ENCODE measurements around the gene DCLK2.
A peak's percentile ranks its signal among the peaks of the same experiment; 100 is the strongest.

Gene DCLK2

DNA sequence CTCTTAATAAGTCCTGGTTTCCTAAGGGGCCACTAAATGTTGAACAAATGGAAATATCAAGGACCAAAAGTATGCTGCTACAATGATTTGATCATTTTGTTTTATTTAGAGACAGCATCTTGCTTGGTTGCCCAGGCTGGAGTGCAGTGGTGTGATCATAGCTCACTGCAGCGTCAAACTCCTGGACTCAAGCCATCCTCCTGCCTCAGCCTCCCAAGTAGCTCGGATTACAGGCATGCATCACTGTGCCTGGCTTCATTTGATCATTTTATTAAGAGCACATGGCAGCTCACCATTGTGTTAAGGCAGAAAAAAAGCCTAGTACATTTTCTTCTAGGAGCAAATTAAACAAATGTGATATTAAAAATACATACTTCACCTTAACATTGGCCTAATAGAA, 52.7 kb downstream of the DCLK2 start:
- H3K27me3 ChIP-seq, result no peaks in the 10 kb centered on the region
- no peaks in the 10 kb centered on the region for H4K20me1 ChIP-seq
- H3K27ac ChIP-seq, result no peak overlapping the region
- H3K4me3 ChIP-seq, result no peak overlapping the region
- TF ChIP-seq Cebpa-rat (IDR thresholded peaks at IDR 0.05), result no peak
- H3K9ac ChIP-seq, result no peak overlapping the region
- no peak overlapping the region for H3K4me2 ChIP-seq
- H3K9me3 ChIP-seq (replicated peaks in 1 of 11), result peaks cover 0 to 7% (median 0%) of the 10 kb centered on the region in 11 experiments; a peak in 2 of 22 replicates
- H3K4me1 ChIP-seq, result peaks cover 29 to 41% (median 36%) of the 10 kb centered on the region in 10 experiments
- 0 out of 22 replicates have a peak, but pooled peaks cover 0 to 3% (median 0%) of the 10 kb centered on the region in 11 experiments for H3K36me3 ChIP-seq

- Histone ChIP-seq H4K20me1 (no peaks in the 10 kb centered on the region), H3K4me3 (no peak overlapping the region), H3K9me3 (replicated peaks in 1 of 11) (peaks cover 0 to 7% (median 0%) of the 10 kb centered on the region in 11 experiments; a peak in 2 of 22 replicates), H3K4me1 (peaks cover 30 to 41% (median 34%) of the 10 kb centered on the region in 10 experiments), H3K36me3 (0 out of 22 replicates have a peak, but pooled peaks cover 0 to 3% (median 0%) of the 10 kb centered on the region in 11 experiments), H3K27me3 (no peaks in the 10 kb centered on the region), H3K27ac (no peak overlapping the region), H3K4me2 (no peak overlapping the region), H3K9ac (no peak overlapping the region)
- TF ChIP-seq Cebpa-rat (IDR thresholded peaks at IDR 0.05), result no peak
Observed at GRCh38 chr4:150131581-150132228, 53.5 kb downstream of the DCLK2 start.

DNA sequence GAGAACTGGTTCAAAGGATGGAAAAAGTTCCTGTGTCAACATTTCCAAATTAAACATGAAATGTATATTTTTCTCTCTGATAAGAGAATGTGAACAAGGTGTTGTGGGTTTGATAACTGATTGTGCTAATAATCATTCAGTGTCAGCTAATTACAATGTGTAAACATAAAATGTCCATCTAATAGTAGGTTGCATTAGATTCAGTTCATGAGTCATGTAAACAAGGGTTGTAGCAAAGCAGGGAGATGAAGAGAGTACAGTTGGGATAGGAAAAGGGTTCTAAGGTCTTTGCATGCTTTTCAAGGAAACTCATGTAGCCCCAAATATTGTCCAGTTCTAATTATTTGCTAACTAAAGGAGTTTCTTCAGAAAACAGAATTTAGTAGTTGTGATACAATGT, 55.4 kb downstream of the DCLK2 start:
- 0 out of 22 replicates have a peak, but pooled peaks cover 0 to 3% (median 0%) of the 10 kb centered on the region in 11 experiments for H3K36me3 ChIP-seq
- no peak overlapping the region for H3K9ac ChIP-seq
- H3K27me3 ChIP-seq, result no peaks in the 10 kb centered on the region
- no peak overlapping the region for H3K27ac ChIP-seq
- no peak overlapping the region for H3K4me3 ChIP-seq
- H3K4me2 ChIP-seq, result no peak overlapping the region
- TF ChIP-seq Cebpa-rat (IDR thresholded peaks at IDR 0.05), result no peak
- peaks cover 0 to 7% (median 0%) of the 10 kb centered on the region in 11 experiments; a peak in 2 of 22 replicates for H3K9me3 ChIP-seq (replicated peaks in 1 of 11)
- H4K20me1 ChIP-seq, result no peaks in the 10 kb centered on the region
- H3K4me1 ChIP-seq, result peaks cover 12 to 26% (median 20%) of the 10 kb centered on the region in 10 experiments

DNA sequence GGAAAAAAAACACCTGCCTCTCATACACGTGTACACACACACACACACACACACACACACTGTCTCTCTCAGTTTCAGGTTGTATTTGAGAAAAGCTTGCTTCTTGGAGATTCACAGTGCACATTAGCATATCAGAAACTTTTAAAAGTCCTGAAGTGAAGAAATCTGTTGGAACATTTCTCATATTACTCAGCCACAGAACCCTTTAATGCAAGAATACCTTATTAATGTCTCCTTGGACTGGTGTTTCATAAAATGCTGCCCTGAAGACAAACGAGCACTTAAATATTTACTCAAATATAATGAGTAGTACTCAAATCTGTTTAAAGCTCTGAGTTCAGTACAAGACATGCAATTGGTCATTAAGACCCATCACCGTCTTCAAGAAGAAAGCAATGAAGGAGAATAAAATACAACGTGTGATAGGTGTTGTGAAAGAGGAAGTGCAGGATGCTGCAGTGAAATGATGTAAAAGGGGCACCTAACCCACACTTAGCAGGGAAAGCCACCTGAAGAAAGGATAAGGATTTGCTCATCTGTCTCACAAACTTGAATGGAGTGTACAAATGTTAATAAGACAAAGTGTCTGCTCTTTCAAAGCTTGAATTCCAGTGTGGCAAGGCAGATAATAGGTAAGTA, 57.0 kb downstream of the DCLK2 start:
- Histone ChIP-seq H3K27ac (no peak overlapping the region), H3K9me3 (replicated peaks in 1 of 11) (peaks cover 0 to 7% (median 0%) of the 10 kb centered on the region in 11 experiments; a peak in 1 of 22 replicates), H3K4me3 (no peak overlapping the region), H3K9ac (no peak overlapping the region), H3K4me1 (peaks cover 8 to 25% (median 20%) of the 10 kb centered on the region in 10 experiments; a peak in 17 of 20 replicates), H4K20me1 (no peaks in the 10 kb centered on the region), H3K4me2 (peak overlapping the region in 3 of 11 experiments; percentile 44 to 56 (median 47); a peak in 3 of 22 replicates), H3K36me3 (0 out of 22 replicates have a peak, but pooled peaks cover 0 to 3% (median 0%) of the 10 kb centered on the region in 11 experiments), H3K27me3 (no peaks in the 10 kb centered on the region)
- no peak for TF ChIP-seq Cebpa-rat (IDR thresholded peaks at IDR 0.05)

DNA sequence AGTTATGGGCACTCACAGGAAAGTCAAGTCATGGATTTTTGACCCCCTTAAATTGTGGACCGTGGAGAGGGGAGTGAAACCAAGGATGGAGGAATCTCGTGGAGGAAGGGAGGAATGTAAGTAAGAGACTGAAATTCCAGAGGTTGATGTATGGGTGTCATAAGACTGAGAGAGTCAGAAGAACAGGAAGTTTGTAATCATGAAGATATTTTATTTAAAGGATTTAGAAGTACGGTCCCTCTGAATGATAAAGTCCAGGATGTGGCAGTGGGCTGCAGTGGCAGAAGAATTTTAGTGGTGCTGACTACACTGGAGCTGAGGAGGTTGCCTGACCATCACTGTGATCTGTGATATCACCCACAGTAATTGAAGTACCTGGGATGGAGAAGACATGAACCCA, 57.8 kb downstream of the DCLK2 start:
- no peaks in the 10 kb centered on the region for H3K27me3 ChIP-seq
- H3K27ac ChIP-seq, result no peak overlapping the region
- H3K4me1 ChIP-seq, result peaks cover 8 to 33% (median 21%) of the 10 kb centered on the region in 10 experiments; a peak in 17 of 20 replicates
- 0 out of 22 replicates have a peak, but pooled peaks cover 0 to 3% (median 0%) of the 10 kb centered on the region in 11 experiments for H3K36me3 ChIP-seq
- H3K4me3 ChIP-seq, result no peak overlapping the region
- H3K9me3 ChIP-seq (replicated peaks in 1 of 11), result peaks cover 0 to 7% (median 0%) of the 10 kb centered on the region in 11 experiments; a peak in 1 of 22 replicates
- no peak for TF ChIP-seq Cebpa-rat (IDR thresholded peaks at IDR 0.05)
- H3K9ac ChIP-seq, result no peak overlapping the region
- H4K20me1 ChIP-seq, result no peaks in the 10 kb centered on the region
- peak overlapping the region in 6 of 11 experiments; percentile 4 to 56 (median 29); a peak in 9 of 22 replicates for H3K4me2 ChIP-seq

DNA sequence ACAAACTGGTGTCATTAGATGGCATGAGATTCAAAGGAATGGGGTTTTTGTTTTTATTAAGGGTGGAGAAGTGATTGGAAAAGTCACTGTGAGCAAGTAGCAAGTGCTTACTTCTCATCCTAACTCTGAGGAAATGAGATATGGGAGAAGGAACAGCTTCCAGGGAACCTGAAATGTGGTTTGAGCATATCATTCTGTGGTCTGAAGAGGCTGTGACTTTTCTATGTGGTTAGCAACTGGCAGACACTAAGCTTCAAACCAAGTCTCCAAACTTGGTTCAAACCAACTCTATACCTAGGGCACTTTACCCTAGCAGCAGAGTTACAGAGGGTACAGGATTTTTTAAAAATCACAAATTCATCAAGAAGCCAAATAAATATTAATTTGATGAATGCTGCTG, 58.2 kb downstream of the DCLK2 start:
- H3K4me2 ChIP-seq, result peak overlapping the region in 8 of 11 experiments; percentile 4 to 56 (median 24); a peak in 13 of 22 replicates

GRCh38 chr4:150139297-150139865, 61.1 kb downstream of the DCLK2 start:
- Histone ChIP-seq H3K36me3 (peaks cover 0 to 9% (median 0%) of the 10 kb centered on the region in 11 experiments; a peak in 3 of 22 replicates), H3K4me1 (peaks cover 8 to 40% (median 21%) of the 10 kb centered on the region in 10 experiments; a peak in 17 of 20 replicates), H3K9me3 (replicated peaks in 1 of 11) (peaks cover 13 to 21% (median 18%) of the 10 kb centered on the region in 11 experiments; a peak in 20 of 22 replicates), H3K27ac (no peak overlapping the region), H3K4me2 (no peak overlapping the region), H3K9ac (no peak overlapping the region), H4K20me1 (no peaks in the 10 kb centered on the region), H3K4me3 (no peak overlapping the region), H3K27me3 (no peaks in the 10 kb centered on the region)
- no peak for TF ChIP-seq Cebpa-rat (IDR thresholded peaks at IDR 0.05)

More for the DNA sequence above, 58.2 kb downstream of the DCLK2 start:
- no peak for TF ChIP-seq Cebpa-rat (IDR thresholded peaks at IDR 0.05)
- Histone ChIP-seq H3K4me3 (no peak overlapping the region), H3K27ac (no peak overlapping the region), H3K27me3 (no peaks in the 10 kb centered on the region), H3K4me1 (peaks cover 8 to 38% (median 21%) of the 10 kb centered on the region in 10 experiments; a peak in 17 of 20 replicates), H4K20me1 (no peaks in the 10 kb centered on the region), H3K9ac (no peak overlapping the region), H3K9me3 (replicated peaks in 1 of 11) (peaks cover 0 to 7% (median 0%) of the 10 kb centered on the region in 11 experiments; a peak in 1 of 22 replicates), H3K36me3 (0 out of 22 replicates have a peak, but pooled peaks cover 0 to 3% (median 0%) of the 10 kb centered on the region in 11 experiments)

GRCh38 chr4:150140774-150141400, 62.6 kb downstream of the DCLK2 start:
- H3K27me3 ChIP-seq, result no peaks in the 10 kb centered on the region
- H3K4me3 ChIP-seq, result no peak overlapping the region
- H3K9ac ChIP-seq, result no peak overlapping the region
- H3K4me1 ChIP-seq, result peaks cover 0 to 31% (median 13%) of the 10 kb centered on the region in 10 experiments; a peak in 16 of 20 replicates
- H3K9me3 ChIP-seq (replicated peaks in 1 of 11), result peaks cover 15 to 26% (median 21%) of the 10 kb centered on the region in 11 experiments; a peak in 20 of 22 replicates
- H3K4me2 ChIP-seq, result peak overlapping the region in 4 of 11 experiments; percentile 29 to 39 (median 35); a peak in 6 of 22 replicates
- no peak for TF ChIP-seq Cebpa-rat (IDR thresholded peaks at IDR 0.05)
- H3K27ac ChIP-seq, result no peak overlapping the region
- no peaks in the 10 kb centered on the region for H4K20me1 ChIP-seq
- H3K36me3 ChIP-seq, result peaks cover 0 to 9% (median 0%) of the 10 kb centered on the region in 11 experiments; a peak in 3 of 22 replicates
